Right hindlimb (tissue), 1 donor: Measurements from ENCODE around the gene DAPK2.
"Not testable (repeated sequence)": the region's sequence is repeated elsewhere in the genome, so short reads cannot be mapped to it uniquely, and the experiment has no call there.

ENCODE experiments used
- DNase-seq: peaks from one replicate; pipeline ENCODE4 v3.0.0-alpha.2; 2018

The DAPK2 gene

GRCh38 chr15:63909819-63910437 is 136.4 kb downstream of the DAPK2 start:
- peak; percentile 59 for DNase-seq

GRCh38 chr15:63908991-63909390 is 137.3 kb downstream of the DAPK2 start:
- DNase-seq, result no peak

GRCh38 chr15:63908281-63908680 is 138.0 kb downstream of the DAPK2 start:
- DNase-seq, result no peak

GRCh38 chr15:63907521-63907920 is 138.8 kb downstream of the DAPK2 start:
- DNase-seq, result no peak

- no peak for DNase-seq
Observed at GRCh38 chr15:63906266-63906584, 140.1 kb downstream of the DAPK2 start.

GRCh38 chr15:63905558-63906265 is 140.6 kb downstream of the DAPK2 start:
- no peak for DNase-seq

GRCh38 chr15:63905131-63905530 is 141.2 kb downstream of the DAPK2 start:
- no peak for DNase-seq

GRCh38 chr15:63904042-63904441 is 142.2 kb downstream of the DAPK2 start:
- no peak for DNase-seq

- no peak for DNase-seq
Observed at GRCh38 chr15:63902671-63903035, 143.6 kb downstream of the DAPK2 start.

- DNase-seq, result no peak
Observed at GRCh38 chr15:63901912-63902670, 144.2 kb downstream of the DAPK2 start.

- DNase-seq, result no peak
Observed at GRCh38 chr15:63900306-63900705, 146.0 kb downstream of the DAPK2 start.

GRCh38 chr15:63899606-63900005 is 146.7 kb downstream of the DAPK2 start:
- DNase-seq, result not testable (repeated sequence)

GRCh38 chr15:63899193-63899592 is 147.1 kb downstream of the DAPK2 start:
- DNase-seq, result no peak

- no peak for DNase-seq
Observed at GRCh38 chr15:63896336-63897115, 149.8 kb downstream of the DAPK2 start.

- DNase-seq, result no peak
Observed at GRCh38 chr15:63895787-63896218, 150.5 kb downstream of the DAPK2 start.

- DNase-seq, result no peak
Observed at GRCh38 chr15:63895194-63895593, 151.1 kb downstream of the DAPK2 start.

- no peak for DNase-seq
Observed at GRCh38 chr15:63894662-63894949, 151.7 kb downstream of the DAPK2 start.

- DNase-seq, result no peak
Observed at GRCh38 chr15:63893866-63894661, 152.2 kb downstream of the DAPK2 start.

GRCh38 chr15:63892794-63893441 is 153.4 kb downstream of the DAPK2 start:
- DNase-seq, result no peak

- no peak for DNase-seq
Observed at GRCh38 chr15:63891768-63892133, 154.5 kb downstream of the DAPK2 start.

GRCh38 chr15:63891079-63891767 is 155.1 kb downstream of the DAPK2 start:
- DNase-seq, result peak; percentile 65

GRCh38 chr15:63890617-63891016 is 155.7 kb downstream of the DAPK2 start:
- no peak for DNase-seq
